HepG2 (cell line): ENCODE measurements around the gene SCAF11. TPM values are rescaled to one million over a fixed set of nuclear protein-coding genes. Genes with fewer than 3 reads are reported as not detected.
A peak's percentile ranks its signal among the peaks of the same experiment; 100 is the strongest.

Experiments used
- CSRNP1 ChIP-seq: sonication (generic); formaldehyde crosslinking; IDR thresholded peaks from 2 replicates; pipeline ENCODE4 v1.8.1; 2023; ENCODE audit warnings: mild to moderate bottlenecking, missing genetic modification reagents
- ERF ChIP-seq: IDR thresholded peaks from 2 replicates; pipeline ENCODE4 v1.6.1; 2018; ENCODE audit warnings: missing biosample characterization, missing genetic modification reagents
- KLF6 ChIP-seq: IDR thresholded peaks from 2 replicates; pipeline ENCODE4 v1.8.0; 2016; ENCODE audit warnings: missing biosample characterization, missing genetic modification reagents
- POLR2AphosphoS2 ChIP-seq: IDR thresholded peaks from 2 replicates; pipeline ENCODE4 v1.6.1; 2011; ENCODE audit warnings: low read depth, low read length, improper control_type of control experiment
- REL ChIP-seq: sonication (generic); formaldehyde crosslinking; conservative IDR thresholded peaks from 2 replicates; pipeline ENCODE4 v1.8.0; 2022; ENCODE audit warnings: mild to moderate bottlenecking, missing genetic modification reagents, moderate library complexity
- SMAD9 ChIP-seq: sonication (generic); formaldehyde crosslinking; IDR thresholded peaks from 2 replicates; pipeline ENCODE4 v1.5.1; 2020; ENCODE audit warnings: mild to moderate bottlenecking, missing genetic modification reagents
- SP140L ChIP-seq: sonication (generic); formaldehyde crosslinking; IDR thresholded peaks from 2 replicates; pipeline ENCODE4 v1.4.0; 2020; ENCODE audit warnings: missing genetic modification reagents, borderline replicate concordance
- SRSF9 ChIP-seq: fragments of 200-400 bp; formaldehyde crosslinking; IDR thresholded peaks from 2 replicates; pipeline ENCODE4 v1.6.1; 2018; ENCODE audit warnings: borderline replicate concordance, mild to moderate bottlenecking, low read depth, low read length; ENCODE audit not compliant: insufficient read depth, poor library complexity, severe bottlenecking
- ZNF501 ChIP-seq: sonication (generic); formaldehyde crosslinking; IDR thresholded peaks from 2 replicates; pipeline ENCODE4 v1.5.1; 2020; ENCODE audit warnings: mild to moderate bottlenecking, moderate library complexity, missing genetic modification reagents
- ZNF580 ChIP-seq: IDR thresholded peaks from 2 replicates; pipeline ENCODE4 v1.6.1; 2016; ENCODE audit warnings: low read depth, borderline replicate concordance
- ZNF749 ChIP-seq: sonication (generic); formaldehyde crosslinking; IDR thresholded peaks from 2 replicates; pipeline ENCODE4 v1.8.0; 2022; ENCODE audit warnings: mild to moderate bottlenecking, missing genetic modification reagents, moderate library complexity, borderline replicate concordance
- ZNF850 ChIP-seq: sonication (generic); formaldehyde crosslinking; conservative IDR thresholded peaks from 2 replicates; pipeline ENCODE4 v1.9.0; 2021; ENCODE audit warnings: mild to moderate bottlenecking, missing genetic modification reagents
- ZSCAN29 ChIP-seq: sonication (generic); formaldehyde crosslinking; conservative IDR thresholded peaks from 2 replicates; pipeline ENCODE4 v1.4.0; 2020; ENCODE audit warnings: mild to moderate bottlenecking, missing genetic modification reagents
- ZSCAN30 ChIP-seq: sonication (generic); formaldehyde crosslinking; IDR thresholded peaks from 2 replicates; pipeline ENCODE4 v1.5.0; 2020; ENCODE audit warnings: mild to moderate bottlenecking, missing genetic modification reagents
- polyA plus RNA-seq, 8 experiments: library from polyadenylated mRNA; depleted of rRNA in 3 of 8; stranded (reverse) in 7 of 8; unstranded in 1 of 8; fragments of >200 nt; fragmentation: Illumina TruSeq in 4 of 8; extraction: Trizol in 4 of 8; gene quantifications; 2 replicates each; pipeline versions ENCODE4 v1.2.1 to v1.2.3, GENCODE V29; 2011 to 2016; ENCODE audit warnings: low read depth in 4 of 8, missing spikeins in 1 of 8, mixed read lengths in 1 of 8; ENCODE audit not compliant: insufficient read depth in 1 of 8
- total RNA-seq, 5 experiments: library from RNA; depleted of rRNA; stranded (reverse); fragments of >200 nt; fragmentation: Illumina TruSeq; extraction: Trizol; gene quantifications; 2 replicates each; pipeline ENCODE4 v1.2.3, GENCODE V29; 2016; ENCODE audit warnings: low read depth in 1 of 5
- TF ChIP-seq, protein P1 (sequence below): sonication (generic); formaldehyde crosslinking; IDR thresholded peaks from 2 replicates; pipeline ENCODE4 v1.8.1; 2023; ENCODE audit warnings: missing genetic modification reagents, inconsistent platforms, borderline replicate concordance
- TF ChIP-seq, protein P2 (sequence below): sonication (generic); formaldehyde crosslinking; IDR thresholded peaks from 2 replicates; pipeline ENCODE4 v1.5.1; 2020; ENCODE audit warnings: mild to moderate bottlenecking, missing genetic modification reagents, borderline replicate concordance
- TF ChIP-seq, protein P3 (sequence below): sonication (generic); formaldehyde crosslinking; IDR thresholded peaks from 2 replicates; pipeline ENCODE4 v1.9.0; 2021; ENCODE audit warnings: missing genetic modification reagents, borderline replicate concordance

SCAF11 gene
- total and polyA plus RNA-seq, 2 of the 13 experiments (the other 11 are each of a cell fraction or from before 2014, with no cell fraction given): 26.9 to 38.3 TPM

GRCh38 chr12:45991284-45992249 is 1.2 kb upstream of the SCAF11 start (continued):
- peak; percentile 92 for TF ChIP-seq ZNF749 (CRISPR knock-in tag)
- TF ChIP-seq ZNF501 (CRISPR knock-in tag): peak; percentile 83
- TF ChIP-seq CSRNP1 (CRISPR knock-in tag): peak; percentile 51
- TF ChIP-seq ZSCAN29 (CRISPR knock-in tag): peak; percentile 88
- peak; percentile 67; the same call in 1 of the 2 replicates for TF ChIP-seq REL (CRISPR knock-in tag)
- 0 out of 2 replicates have a peak, but pooled peaks have one; percentile 28 for TF ChIP-seq ZNF850 (CRISPR knock-in tag)
- TF ChIP-seq POLR2AphosphoS2: no peak
- TF ChIP-seq, protein P1, sequence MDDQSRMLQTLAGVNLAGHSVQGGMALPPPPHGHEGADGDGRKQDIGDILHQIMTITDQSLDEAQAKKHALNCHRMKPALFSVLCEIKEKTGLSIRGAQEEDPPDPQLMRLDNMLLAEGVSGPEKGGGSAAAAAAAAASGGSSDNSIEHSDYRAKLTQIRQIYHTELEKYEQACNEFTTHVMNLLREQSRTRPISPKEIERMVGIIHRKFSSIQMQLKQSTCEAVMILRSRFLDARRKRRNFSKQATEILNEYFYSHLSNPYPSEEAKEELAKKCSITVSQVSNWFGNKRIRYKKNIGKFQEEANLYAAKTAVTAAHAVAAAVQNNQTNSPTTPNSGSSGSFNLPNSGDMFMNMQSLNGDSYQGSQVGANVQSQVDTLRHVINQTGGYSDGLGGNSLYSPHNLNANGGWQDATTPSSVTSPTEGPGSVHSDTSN: no peak
- TF ChIP-seq ERF: peak; percentile 62; the same call in 1 of the 2 replicates
- TF ChIP-seq KLF6 (CRISPR knock-in tag): peak; percentile 67; the same call in 1 of the 2 replicates
- TF ChIP-seq, protein P2, sequence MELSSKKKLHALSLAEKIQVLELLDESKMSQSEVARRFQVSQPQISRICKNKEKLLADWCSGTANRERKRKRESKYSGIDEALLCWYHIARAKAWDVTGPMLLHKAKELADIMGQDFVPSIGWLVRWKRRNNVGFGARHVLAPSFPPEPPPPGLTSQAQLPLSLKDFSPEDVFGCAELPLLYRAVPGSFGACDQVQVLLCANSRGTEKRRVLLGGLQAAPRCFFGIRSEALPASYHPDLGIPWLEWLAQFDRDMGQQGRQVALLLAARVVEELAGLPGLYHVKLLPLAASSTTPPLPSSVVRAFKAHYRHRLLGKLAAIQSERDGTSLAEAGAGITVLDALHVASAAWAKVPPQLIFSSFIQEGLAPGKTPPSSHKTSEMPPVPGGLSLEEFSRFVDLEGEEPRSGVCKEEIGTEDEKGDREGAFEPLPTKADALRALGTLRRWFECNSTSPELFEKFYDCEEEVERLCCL (CRISPR knock-in tag): peak; percentile 73; the same call in 1 of the 2 replicates
- TF ChIP-seq ZSCAN30 (CRISPR knock-in tag): 0 out of 2 replicates have a peak, but pooled peaks have one; percentile 24
- 0 out of 2 replicates have a peak, but pooled peaks have one; percentile 36 for TF ChIP-seq SMAD9
- TF ChIP-seq ZNF580 (CRISPR knock-in tag): peak; percentile 91; the same call in 1 of the 2 replicates
- no peak for TF ChIP-seq SP140L (CRISPR knock-in tag)
- no peak for TF ChIP-seq SRSF9
- TF ChIP-seq, protein P3, sequence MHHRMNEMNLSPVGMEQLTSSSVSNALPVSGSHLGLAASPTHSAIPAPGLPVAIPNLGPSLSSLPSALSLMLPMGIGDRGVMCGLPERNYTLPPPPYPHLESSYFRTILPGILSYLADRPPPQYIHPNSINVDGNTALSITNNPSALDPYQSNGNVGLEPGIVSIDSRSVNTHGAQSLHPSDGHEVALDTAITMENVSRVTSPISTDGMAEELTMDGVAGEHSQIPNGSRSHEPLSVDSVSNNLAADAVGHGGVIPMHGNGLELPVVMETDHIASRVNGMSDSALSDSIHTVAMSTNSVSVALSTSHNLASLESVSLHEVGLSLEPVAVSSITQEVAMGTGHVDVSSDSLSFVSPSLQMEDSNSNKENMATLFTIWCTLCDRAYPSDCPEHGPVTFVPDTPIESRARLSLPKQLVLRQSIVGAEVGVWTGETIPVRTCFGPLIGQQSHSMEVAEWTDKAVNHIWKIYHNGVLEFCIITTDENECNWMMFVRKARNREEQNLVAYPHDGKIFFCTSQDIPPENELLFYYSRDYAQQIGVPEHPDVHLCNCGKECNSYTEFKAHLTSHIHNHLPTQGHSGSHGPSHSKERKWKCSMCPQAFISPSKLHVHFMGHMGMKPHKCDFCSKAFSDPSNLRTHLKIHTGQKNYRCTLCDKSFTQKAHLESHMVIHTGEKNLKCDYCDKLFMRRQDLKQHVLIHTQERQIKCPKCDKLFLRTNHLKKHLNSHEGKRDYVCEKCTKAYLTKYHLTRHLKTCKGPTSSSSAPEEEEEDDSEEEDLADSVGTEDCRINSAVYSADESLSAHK: no peak
